Hematopoietic multipotent progenitor cell treated with erythropoietin and hydrocortisone succinate and interleukin-3 and kit ligand, for 17 days (in vitro differentiated cells): ENCODE results near the gene DPM1.

Experiments
- DNase-seq: peaks from one replicate; pipeline ENCODE4 v3.0.0-alpha.2; 2015; ENCODE audit warnings: low spot score

DPM1 gene

DNA sequence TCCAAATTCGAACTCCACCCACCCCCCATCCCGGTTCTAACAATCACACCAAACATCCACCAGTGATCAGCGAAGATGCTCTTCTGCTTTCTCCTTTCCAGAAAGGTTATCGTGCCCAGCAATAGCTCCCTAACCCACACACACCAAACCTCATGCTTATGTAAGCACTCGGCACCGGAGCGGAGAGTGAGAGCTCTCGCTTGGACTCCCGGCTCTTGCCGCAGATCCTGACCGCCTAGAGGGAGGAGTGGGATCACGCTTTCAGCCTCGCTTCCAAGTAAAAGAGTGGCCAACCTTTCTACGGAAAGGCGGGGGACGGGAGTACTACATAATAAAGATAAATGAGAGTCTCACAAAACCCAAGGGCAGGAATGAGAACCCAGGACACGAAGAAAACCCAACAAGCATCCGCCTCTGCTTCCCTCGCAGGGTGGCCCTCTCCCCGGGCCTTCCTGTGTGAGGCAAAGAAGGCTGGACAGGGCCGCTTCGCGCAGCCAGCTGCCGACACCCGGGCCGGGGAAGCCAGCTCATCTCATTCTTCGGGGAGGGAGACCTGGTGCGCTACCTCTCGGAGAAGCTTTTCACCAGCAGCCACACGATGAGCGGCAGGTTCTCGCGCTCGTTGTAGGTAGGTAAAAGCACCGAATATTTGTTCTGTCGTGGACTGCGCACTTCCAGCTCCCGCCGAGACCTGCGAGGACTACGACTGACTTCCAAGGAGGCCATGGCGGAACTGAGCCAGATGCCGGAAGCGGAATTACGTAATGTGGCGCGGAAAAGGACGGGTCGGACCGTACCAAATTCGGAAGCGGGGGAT lies at the start of gene DPM1:
Gene DPM1, minus strand, starts transcription at position 735 of the 817 bp plus-strand sequence. Its CDS starts 9 bp downstream, at position 726.
- peak; percentile 35 for DNase-seq

DNA sequence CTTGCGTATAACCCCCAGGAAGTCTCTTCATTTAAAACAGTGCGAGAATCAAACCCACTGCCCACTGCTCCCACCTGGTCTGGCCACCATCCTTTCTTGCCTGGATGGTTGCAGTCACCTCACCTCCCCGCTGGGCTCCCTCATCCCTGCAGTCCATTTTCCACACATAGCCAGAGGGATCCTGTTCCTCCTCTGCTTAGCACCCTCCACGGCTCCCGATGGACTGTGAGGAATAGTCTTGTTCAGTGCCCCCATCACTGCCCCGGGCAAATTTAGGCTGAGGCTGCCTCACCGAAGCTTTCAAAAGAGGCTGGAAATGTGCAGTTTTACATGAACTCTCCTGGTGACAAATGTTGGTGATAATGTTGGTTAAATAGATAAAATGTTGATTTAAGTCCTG lies 46.9 kb upstream of the DPM1 start:
- DNase-seq, result no peak

DNA sequence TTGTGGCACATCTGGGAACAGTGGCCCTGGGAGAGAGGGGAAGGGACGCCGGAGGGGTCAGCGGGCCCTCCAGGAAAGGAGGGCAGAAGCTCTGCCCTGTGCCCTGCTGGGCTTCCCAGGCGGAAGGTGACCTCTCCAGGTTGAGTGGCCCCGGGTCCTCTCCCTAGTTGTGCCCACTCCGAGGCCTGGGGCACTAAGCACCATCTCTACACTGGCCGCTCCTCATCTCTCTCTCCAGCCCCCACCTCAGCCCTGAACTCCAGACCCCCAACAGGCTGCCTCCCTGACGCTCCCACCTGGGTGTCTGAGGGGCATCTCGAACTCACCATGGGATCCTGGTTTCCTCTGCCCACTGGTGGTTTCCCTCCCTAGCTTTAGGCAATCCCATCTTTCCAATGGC lies 46.4 kb upstream of the DPM1 start:
- DNase-seq, result no peak

DNA sequence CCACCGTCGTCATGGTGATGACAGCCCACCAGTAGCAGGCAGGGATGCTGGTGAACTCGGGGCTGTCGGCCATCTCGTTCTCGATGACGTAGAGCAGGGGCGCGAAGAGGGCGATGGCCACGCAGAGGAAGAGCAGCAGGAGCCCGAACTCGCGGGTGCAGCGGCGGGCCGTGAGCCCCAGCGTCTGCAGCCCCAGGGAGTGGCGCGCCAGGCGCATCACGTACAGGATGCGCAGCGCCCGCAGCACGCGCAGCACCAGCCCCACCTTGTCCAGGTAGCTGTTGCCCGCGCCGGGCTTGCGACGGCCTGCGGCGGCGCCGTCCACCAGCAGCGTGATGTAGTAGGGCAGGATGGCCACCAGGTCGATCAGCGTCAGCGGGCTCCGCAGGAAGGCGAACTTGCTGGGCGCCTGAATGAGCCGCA lies 46.0 kb upstream of the DPM1 start:
- no peak for DNase-seq

DNA sequence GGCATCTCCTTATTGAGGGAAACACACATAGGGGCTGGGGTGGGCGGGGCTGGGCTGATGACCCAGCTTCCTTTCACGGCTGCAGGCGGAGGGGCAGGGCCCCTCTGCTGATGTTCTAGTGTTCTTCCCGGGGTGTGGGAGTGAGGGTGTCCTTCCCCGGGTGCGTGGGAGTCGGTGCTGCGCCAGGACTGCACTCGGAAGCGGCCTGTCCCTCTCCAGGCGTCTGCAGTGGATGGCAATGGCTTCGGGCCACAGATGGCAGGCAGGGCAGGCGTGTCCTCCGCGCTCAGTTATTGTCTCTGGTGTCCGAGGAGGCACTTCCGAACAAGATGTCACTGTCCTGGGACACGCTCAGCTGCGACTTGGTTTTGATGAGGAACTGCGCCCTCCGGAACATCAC lies 45.4 kb upstream of the DPM1 start:
- DNase-seq, result no peak

DNA sequence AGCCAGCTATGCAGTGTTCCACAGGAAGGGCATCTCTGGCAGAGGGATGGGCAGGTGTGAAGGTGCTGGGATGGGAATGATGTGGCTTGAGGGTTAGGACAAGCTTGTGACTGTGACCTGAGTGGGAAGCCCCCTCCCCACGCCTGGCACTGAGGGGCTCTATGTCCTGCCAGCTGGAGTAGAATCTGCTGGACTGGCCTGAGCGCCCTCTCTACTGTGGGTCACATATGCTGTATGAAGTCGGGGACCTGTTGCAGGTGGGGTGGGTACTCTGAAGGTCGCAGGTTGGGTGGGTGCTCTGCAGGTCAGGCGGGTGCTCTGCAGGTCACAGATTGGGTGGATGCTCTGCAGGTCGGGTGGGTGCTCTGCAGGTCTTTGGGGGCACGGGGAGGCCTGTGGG lies 44.3 kb upstream of the DPM1 start:
- DNase-seq, result no peak

DNA sequence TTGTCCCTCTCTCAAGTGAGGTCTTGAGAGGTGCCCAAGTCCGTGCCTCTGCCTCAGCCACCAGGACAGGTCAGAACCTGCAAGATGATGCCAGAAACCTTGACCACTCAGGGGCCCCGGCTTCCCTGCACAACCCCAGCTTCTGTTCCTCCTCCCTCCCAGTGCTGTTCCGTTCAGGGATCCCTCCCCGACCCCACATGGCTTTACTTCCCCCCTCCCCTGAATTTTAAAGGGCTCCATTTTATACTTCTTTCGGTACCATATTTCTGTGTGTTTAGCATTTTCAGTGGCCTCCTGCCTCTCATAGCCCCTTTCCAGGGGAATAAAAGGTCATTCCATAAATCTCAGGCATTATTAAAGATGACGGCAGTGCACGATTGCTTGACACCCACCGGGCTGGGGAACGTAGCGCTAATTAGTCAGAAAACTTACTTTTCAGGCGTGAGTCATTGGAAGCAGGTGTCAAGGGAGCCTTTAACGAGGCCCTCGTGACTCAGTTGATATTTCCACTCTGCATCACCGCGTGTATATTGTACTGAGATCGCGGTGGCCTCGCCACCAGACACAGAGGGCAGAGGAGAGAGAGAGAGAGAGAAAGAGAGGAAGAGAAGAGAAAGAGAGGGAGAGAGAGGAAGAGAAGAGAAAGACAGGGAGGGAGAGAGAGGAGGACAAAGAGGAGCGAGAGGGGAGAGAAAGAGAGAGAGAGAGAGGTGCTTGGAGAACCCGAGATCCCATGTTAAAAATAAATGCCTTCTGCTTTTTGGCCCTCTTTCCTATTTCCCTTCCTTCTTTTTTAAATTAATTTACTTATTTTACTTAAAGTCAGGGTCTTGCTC lies 43.3 kb upstream of the DPM1 start:
- no peak for DNase-seq

DNA sequence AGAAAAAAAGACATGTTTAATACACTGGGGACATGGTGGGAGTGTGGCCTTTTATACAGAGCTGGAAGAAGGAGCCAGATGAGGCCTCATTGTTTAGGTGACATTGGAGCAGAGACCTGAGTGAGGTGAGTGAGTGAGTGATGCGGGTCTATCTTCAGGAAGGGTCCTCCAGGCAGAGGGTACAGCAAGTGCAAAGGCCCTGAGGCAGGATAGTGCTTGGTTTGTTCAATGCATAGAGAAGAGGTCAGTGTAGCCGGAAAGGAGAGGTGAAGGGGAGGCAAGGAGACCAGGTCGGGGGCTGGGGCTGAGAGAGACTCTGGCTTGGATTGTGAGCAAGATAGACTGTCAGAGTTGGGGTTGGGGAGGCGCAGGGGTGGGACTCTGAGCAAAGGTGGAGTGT lies 41.0 kb upstream of the DPM1 start:
- no peak for DNase-seq

DNA sequence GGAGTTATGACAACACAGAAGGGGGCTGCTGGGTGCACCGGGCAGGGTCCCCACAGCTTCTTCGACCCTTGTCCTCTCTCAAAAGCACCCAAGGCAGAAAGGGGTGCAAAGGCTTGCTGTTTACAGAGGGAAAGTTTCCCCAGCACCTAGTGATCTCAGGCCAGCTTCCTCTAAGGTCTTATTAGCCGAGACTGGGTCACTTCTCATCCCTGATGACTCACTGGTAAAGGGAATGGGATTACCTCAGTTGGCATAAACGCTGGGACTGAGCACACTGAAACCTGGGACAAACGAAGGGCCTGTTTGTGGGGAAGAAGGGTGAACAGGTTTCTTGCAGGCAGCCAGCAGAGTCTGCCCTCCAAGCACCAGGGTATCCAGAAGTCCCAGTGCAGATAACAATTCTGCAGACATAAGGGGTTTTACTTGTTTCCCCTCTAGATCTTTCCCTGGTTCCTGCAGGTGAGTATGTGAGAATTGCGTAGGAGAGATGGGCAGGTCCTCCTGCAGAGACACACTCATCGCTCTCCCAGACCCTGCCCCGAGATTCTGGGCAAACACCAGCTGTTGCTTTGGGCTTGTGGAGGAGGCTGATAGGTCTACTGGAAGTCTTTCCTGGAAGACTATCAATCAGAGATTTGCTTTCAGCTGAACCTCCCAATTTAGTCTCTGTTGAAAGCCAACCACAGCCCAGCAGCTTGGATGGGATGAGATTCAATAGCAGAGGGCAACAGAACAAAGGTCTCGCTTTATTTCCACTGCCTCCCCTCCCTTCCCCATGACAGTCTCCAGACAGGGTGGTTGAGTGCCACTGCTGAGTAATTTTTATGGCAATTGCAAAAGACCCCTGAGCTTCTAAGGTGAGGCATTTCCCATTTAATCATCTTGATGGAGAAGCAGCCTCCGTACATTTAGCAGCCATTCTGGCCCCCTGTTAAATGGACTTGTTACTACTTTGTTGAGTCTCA lies 38.9 kb upstream of the DPM1 start:
- DNase-seq, result no peak

DNA sequence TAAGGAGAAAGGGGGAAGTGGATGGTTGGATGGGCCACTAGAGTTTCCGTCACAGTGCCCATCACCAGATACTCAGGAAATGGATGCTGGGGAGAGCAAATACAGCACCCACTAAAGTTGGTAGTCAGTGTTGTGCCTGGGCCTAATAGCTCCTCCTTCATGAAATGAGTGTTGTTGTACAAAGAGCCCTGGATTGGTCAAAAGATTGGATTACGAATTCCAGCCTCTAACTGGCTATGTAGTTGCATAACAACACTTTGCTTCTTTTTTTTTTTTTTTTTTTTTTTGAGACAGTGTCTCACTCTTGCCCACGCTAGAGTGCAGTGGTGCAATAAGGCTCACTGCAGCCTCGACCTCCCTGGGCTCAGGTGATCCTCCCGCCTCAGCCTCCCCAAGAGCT lies 37.2 kb upstream of the DPM1 start:
- no peak for DNase-seq

DNA sequence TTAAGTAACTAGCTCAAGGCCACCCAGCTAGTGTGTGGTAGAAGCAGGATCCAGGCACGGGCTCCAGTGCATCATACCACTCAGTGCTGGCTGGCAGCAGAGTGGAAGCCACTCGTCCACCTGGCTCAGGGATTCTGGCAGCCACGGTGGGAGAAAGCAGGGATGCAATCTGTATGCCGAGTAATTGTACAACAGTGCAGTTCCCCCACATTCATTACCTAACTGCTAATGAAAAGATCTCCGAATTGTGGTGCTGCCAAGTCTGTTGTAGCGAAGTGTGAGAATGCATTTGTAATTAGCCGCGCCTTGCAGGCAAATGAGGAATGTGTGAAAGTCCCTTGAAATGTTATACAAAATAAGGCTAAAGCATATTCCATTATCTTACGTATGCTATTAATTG lies 35.5 kb upstream of the DPM1 start:
- DNase-seq, result no peak

DNA sequence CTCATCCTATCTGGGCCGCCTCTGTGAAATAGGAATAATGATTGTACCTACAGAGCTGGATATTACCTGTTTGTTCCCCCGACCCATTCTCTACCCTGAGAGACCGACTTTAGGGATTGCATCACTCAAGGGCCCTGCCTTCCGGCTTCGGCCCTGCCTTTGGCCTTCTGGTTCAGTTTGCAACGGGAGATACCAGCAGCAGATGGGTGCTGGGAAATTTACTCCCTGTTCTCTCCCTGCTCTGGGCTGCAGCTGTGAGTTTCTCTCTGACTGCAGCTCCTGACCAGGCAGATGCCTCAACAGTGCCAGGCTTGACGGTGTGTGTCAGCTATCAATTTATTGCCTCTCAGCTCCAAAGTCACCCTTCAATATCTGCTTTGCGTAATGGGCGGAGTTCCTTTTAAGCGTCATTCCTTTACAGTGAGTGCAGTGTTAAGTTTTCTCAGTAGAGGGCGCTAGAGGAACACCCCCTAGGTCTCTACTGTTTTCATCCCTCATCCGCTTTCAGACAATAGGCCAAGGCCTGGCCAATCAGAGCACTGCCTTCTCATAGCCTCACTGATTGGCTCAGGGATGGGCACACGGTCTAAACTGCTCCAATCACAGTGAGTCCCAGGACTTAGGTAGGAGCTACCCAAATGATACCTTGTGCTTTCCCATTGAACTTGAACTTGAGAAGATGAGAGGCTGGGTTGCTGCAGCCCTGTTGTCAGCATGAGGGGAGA lies 34.6 kb upstream of the DPM1 start:
- DNase-seq, result peak; percentile 65

DNA sequence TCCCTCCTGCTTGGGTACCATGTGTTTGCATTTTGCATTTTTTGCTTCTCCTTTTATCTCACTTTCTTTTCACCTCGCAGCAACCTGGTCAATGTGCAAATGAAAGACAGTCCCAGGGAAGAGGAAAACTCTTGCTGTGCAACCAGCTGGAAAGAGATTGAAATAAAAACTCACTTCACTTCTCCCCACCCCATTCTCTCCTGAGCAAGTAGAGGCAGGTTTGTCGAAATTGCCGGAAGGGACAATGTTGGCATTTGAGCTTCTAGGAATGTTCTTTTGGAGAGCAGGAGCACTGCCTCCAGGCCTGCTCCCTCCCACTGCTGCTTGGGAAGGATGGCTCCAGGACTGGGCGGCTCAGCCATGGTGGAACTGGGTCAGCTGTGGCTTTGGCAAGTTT lies 34.0 kb upstream of the DPM1 start:
- DNase-seq, result no peak

DNA sequence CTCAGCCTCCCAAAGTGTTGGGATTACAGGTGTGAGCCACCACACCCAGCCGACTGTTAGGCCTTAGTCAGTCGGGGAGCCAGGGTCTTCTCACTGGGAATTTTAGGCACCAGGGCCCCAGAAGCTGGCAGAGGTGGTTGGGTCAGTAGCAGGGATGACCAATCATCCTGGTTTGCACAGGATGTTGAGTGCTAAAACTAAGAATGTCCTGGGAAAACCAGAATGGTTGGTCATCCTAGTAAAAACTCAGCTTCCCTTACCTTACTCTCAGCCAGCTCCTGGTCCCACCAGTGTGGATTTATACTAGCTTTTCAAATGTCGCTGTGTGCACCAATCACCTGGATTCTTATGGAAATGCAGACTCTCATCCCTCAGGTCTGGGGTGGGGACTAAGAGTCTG lies 32.7 kb upstream of the DPM1 start:
- no peak for DNase-seq

DNA sequence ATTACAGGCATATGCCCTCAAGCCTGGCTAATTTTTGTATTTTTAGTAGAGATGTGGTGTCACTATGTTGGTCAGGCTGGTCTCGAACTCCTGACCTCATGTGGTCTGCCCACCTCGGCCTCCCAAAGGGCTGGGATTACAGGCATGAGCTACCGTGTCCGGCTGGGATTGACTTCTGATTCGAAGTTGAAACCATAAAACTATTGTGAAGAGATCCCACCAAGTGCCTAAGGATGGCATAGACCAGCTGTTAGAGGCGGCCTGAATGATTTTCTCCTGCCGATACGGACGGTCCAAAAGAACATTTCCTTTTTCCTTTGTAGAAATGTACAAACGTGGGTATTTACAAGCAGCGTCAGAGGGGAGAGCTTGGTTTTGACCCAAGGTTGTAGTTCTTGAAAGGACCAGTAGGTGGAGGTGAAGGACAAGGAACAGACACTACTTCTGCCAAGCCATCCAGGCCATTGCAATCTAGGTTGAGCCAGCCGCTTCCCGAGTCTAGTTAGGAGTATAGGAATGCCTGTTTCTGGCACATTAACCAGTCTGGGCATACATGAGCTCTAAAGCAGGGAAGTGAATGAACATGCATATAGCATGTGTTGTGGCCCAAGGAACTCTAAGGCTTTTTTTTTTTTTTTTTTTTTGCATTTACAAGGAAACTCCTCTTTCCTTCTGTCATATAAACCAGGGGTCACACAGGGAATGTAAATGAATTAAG lies 29.3 kb upstream of the DPM1 start:
- DNase-seq, result peak; percentile 78

DNA sequence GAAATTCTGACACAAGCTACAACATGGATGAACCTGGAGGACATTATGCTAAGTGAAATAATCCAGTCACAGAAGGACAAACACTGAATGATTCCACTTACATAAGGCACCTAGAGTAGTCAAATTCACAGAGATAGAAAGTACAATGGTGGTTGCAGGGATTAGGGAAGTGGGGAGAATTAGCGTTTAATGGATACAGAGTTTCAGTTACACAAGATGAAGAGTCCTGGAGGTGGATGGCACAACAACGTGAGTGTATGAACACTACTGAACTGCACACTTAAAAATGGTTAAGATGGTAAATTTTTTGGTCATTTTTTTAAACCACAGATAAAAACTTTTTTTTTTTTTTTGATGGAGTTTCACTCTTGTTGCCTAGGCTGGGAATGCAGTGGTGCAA lies 25.0 kb upstream of the DPM1 start:
- no peak for DNase-seq

DNA sequence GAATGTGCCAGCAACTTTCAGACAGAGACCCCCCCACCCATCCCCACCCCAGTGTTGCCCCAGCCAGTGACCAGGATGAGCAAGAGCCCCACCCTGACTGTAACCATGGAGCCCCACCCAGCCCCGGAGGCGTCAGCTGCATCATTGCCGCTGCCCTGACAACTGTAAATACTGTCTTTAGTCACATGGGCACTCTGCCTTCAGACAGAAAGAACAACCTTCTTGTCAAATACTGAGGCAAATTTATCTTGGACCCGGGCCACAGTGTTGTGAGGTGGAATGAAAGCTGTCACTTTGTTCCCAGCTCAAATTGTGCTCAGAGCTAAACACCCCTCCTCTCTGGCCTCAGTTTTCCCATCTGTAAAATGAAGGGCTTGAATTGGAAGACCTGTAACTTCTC lies 24.0 kb upstream of the DPM1 start:
- DNase-seq, result no peak

DNA sequence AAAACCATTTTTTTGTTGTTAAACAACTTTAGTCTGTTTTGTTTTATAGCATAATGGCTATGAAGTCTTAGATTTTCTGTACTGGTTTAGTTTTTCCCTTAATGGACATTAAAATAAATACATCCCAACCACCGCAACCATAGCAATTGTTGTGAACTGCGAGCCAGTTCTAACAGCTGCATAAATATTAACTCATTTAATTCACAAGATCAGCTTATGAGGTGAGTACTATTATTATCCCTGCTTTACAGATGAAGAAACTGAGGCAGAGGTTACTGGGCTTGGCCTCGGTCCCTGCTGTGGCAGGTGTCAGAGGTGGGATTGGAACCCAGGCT lies 23.3 kb upstream of the DPM1 start:
- DNase-seq, result no peak

DNA sequence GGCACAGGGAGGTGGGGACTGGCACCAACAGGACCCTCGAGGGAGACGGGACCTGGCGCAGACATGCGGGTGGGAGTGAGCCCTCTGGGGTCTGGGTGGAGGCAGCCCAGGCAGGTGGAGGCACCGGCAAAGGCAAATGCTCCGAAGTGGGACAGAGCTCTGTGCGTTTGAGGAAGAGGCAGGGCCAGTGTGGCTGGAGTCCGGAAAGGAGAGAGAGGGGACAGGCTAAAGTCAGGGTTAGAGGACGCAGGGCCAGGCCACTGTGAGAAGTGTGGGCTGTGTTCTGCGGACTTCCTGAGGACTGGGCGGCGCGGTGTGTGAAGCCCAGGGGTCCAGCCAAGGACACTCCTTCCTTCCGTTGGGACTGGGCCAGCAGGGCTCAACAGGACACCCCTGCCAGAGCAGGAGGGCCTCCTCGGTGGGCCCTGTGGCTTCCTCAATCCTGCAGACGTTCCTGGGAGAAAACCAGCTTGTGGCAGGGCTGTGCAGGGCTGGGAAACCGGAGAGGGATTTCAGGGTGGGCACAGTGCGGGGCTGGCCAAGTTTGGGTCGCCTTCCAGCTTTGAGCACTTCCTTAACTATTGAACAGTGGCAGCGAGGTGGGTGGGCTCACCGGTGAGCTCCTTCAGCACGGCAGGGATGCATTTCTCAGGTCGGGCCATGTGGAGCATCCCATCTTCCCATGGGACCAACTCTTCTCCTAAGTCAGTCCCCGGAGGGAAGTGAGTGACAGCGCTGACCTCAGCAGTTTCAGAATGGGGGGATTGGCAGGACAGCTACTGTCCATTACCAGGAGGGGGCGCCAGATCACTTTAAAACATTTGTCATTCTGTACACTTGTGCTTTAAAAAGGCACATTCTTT lies 22.8 kb upstream of the DPM1 start:
- peak; percentile 75 for DNase-seq

DNA sequence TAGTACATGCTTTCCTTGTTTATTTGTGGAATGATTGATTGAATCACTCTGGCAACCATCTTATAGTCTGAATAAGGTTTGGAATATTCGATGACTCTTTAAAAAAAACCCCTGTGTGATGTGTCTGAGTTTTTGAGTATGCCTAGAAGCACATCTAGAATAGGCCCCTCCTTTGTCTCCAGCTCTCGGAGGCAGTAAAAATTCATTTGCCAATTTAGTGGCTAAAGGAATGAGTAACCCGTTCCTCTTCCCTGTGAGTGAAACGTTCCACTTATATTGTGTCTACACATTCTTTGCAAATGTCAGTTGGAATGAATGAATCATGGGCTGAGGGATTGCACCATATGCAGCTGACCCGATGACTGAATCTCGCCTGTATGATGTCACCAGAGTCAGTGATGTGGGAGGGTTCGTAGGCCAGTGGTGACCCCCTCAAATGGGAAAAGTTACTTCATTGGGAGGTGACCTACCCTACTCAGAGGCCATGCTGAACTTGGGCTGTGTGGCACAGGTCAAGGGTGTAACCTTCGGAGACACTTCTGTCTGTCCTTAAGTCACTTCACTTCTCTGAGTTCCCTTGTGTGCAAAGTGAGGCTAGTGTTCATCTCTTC lies 21.8 kb upstream of the DPM1 start:
- no peak for DNase-seq
